CD4-positive, alpha-beta T cell (primary cell): ENCODE data around the gene RNASE2. TPM values are rescaled to one million over a fixed set of nuclear protein-coding genes. Genes with fewer than 3 reads are reported as not detected.

Source experiments
- ATAC-seq: fragments of 200-7000 bp; cut with Tn5 transposase; one replicate; pipeline ENCODE4 v1.10.0; 2022; ENCODE audit warnings: mild to moderate bottlenecking; ENCODE audit not compliant: poor library complexity
- CTCF ChIA-PET: fragments of 350-600 bp; sonication (Branson Sonifier 250); formaldehyde crosslinking; loops from one replicate; lab custom pipeline; 2021; ENCODE audit warnings: antibody characterized with exemption, inconsistent platforms; lab: Charles Lee
- POLR2A ChIA-PET: fragments of 350-600 bp; sonication (Branson Sonifier 250); formaldehyde crosslinking; loops from one replicate; lab custom pipeline; 2021; ENCODE audit warnings: antibody characterized with exemption, inconsistent platforms; lab: Charles Lee
- DNase-seq, 14 experiments: peaks; one replicate each; pipeline ENCODE4 v3.0.0-alpha.2; 2013 to 2020; ENCODE audit warnings: mixed read lengths in 2 of 14
- H3K27ac ChIP-seq, 2 donors: one replicate each; pipeline versions ENCODE4 v1.5.1 to v1.7.0; 2013; ENCODE audit warnings: low read length in 2 of 2, low read depth in 1 of 2, mild to moderate bottlenecking in 1 of 2
- H3K27me3 ChIP-seq, 2 experiments: 1 replicate in 1 of 2; 2 replicates in 1 of 2; pipeline versions ENCODE4 v1.6.1 to v1.7.0; 2013; ENCODE audit warnings: low read length in 2 of 2, control low read depth in 1 of 2, mild to moderate bottlenecking in 1 of 2, moderate library complexity in 1 of 2; ENCODE audit not compliant: insufficient read depth in 2 of 2, control insufficient read depth in 1 of 2
- H3K36me3 ChIP-seq: one replicate; pipeline ENCODE4 v1.6.1; 2013; ENCODE audit warnings: low read length, control low read depth; ENCODE audit not compliant: insufficient read depth
- H3K4me1 ChIP-seq: one replicate; pipeline ENCODE4 v1.6.1; 2013; ENCODE audit warnings: low read length, control low read depth; ENCODE audit not compliant: insufficient read depth
- H3K4me3 ChIP-seq: one replicate; pipeline ENCODE4 v1.5.1; 2013; ENCODE audit warnings: mild to moderate bottlenecking, low read length, moderate library complexity
- H3K9me3 ChIP-seq, 2 experiments: 1 replicate in 1 of 2; 2 replicates in 1 of 2; pipeline versions ENCODE4 v1.6.1 to v1.7.0; 2013; ENCODE audit warnings: low read length in 2 of 2, mild to moderate bottlenecking in 2 of 2, control low read depth in 1 of 2, moderate library complexity in 1 of 2; ENCODE audit not compliant: control insufficient read depth in 1 of 2, insufficient read depth in 1 of 2
- H3K27ac Mint-ChIP-seq: one replicate; pipeline ENCODE4 v1.8.0; 2020; ENCODE audit warnings: mixed read lengths
- H3K27me3 Mint-ChIP-seq: one replicate; pipeline ENCODE4 v1.8.0; 2021; ENCODE audit warnings: mixed read lengths
- H3K36me3 Mint-ChIP-seq: one replicate; pipeline ENCODE4 v1.8.0; 2021; ENCODE audit warnings: low read depth, mixed read lengths
- H3K4me1 Mint-ChIP-seq: one replicate; pipeline ENCODE4 v1.8.0; 2021; ENCODE audit warnings: low read depth, mixed read lengths
- H3K4me3 Mint-ChIP-seq: one replicate; pipeline ENCODE4 v1.8.0; 2020; ENCODE audit warnings: mild to moderate bottlenecking, mixed read lengths
- H3K9me3 Mint-ChIP-seq: one replicate; pipeline ENCODE4 v1.8.0; 2020; ENCODE audit warnings: mixed read lengths
- CTCF ChIP-seq: fragments of 200-600 bp; IDR thresholded peaks from one replicate; pipeline ENCODE4 v1.8.0; 2022; ENCODE audit warnings: antibody characterized with exemption, mild to moderate bottlenecking
- intact Hi-C, 2 experiments: fragments of 100-400 bp; cut with DNase I in 1 of 2; cut with micrococcal nuclease in 1 of 2; formaldehyde crosslinking; loops; one replicate each; pipeline versions ENCODE4 v1.15.1 to v1.9.0; 2023 to 2025; cut with DNase I, micrococcal nuclease
- total RNA-seq, 174 experiments: library from RNA in 2 of 174; stranded (reverse) in 2 of 174; gene quantifications; one replicate each; pipeline ENCODE4 v1.2.3 and lab custom pipeline; 2021 to 2026

The RNASE2 gene
- total RNA-seq, 2 experiments from 2014 or later, result 0.34 to 0.36 TPM

DNA sequence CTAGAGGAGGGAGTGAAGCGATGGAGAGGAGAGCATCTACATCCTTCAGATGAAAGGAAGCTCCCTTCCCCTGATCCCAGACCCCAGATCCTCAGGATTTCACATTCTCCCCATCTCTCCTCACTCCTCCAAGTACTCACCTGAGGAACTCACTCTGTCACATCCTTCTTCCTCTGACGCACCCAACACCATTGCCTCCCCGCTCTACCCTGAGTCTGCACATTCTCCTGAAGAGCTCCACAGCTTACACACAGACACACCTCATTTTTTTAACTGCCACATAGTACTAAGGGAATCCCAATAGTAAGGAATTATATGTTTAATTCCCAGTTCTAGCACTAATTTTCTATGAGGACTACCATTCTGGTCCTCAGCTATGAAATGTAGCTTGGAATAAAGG lies 18.2 kb downstream of the RNASE2 start:
- TF ChIP-seq CTCF, result no peak
- Mint-ChIP-seq H3K9me3 (no peaks in the 10 kb centered on the region), H3K4me3 (no peak overlapping the region), H3K27ac (no peak overlapping the region), H3K36me3 (no peaks in the 10 kb centered on the region), H3K4me1 (peaks cover 15% of the 10 kb centered on the region), H3K27me3 (peaks cover 22% of the 10 kb centered on the region)
- H3K27ac ChIP-seq, result no peak overlapping the region
- peaks cover 15% of the 10 kb centered on the region for H3K4me1 ChIP-seq
- intact Hi-C loops, result loop anchor here in 1 of 2 experiments (5.0 kb wide), 1 partner anchor 101 kb away; no protein-coding TSS in a partner anchor
- H3K36me3 ChIP-seq, result no peaks in the 10 kb centered on the region
- DNase-seq (no peak), ATAC-seq (no peak)
- ChIA-PET POLR2A (no interaction called here), CTCF (no interaction called here)
- H3K27me3 ChIP-seq, result peaks cover 4 to 6% of the 10 kb centered on the region in 2 experiments
- no peaks in the 10 kb centered on the region for H3K9me3 ChIP-seq
- H3K4me3 ChIP-seq, result no peak overlapping the region

DNA sequence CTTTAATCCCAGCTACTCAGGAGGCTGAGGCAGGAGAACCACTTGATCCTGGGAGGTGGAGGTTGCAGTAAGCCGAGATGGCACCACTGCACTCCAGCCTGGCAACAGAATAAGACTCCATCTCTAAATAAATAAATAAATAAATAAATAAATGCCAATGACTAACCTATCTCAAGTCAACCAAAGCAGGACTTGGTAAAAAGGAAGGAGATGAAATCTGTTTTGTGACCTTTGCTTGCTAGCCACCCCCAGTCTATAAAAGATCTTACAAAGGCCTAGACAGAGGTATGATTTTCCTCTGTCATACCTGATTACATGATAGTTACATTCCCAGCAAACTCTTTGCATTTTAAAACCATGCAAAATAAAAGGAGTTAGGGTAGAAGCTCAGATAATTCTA lies 21.0 kb downstream of the RNASE2 start:
- no peak overlapping the region for H3K4me3 Mint-ChIP-seq
- no peak for TF ChIP-seq CTCF
- H3K9me3 Mint-ChIP-seq, result no peaks in the 10 kb centered on the region
- H3K27ac Mint-ChIP-seq, result no peak overlapping the region
- intact Hi-C loops, result no loop called here
- Histone ChIP-seq H3K36me3 (no peaks in the 10 kb centered on the region), H3K9me3 (no peaks in the 10 kb centered on the region), H3K27ac (no peak overlapping the region), H3K27me3 (peaks cover 0 to 4% of the 10 kb centered on the region in 2 experiments), H3K4me1 (peaks cover 6% of the 10 kb centered on the region), H3K4me3 (no peak overlapping the region)
- peaks cover 20% of the 10 kb centered on the region for H3K27me3 Mint-ChIP-seq
- H3K36me3 Mint-ChIP-seq, result no peaks in the 10 kb centered on the region
- ATAC-seq (no peak), DNase-seq (no peak)
- ChIA-PET POLR2A (no interaction called here), CTCF (no interaction called here)
- H3K4me1 Mint-ChIP-seq, result peaks cover 5% of the 10 kb centered on the region

GRCh38 chr14:20978687-20979086 lies 23.4 kb downstream of the RNASE2 start:
- H3K4me3 Mint-ChIP-seq, result no peak overlapping the region
- ChIA-PET CTCF (no interaction called here), POLR2A (no interaction called here)
- H3K27ac ChIP-seq, result no peak overlapping the region
- H3K4me3 ChIP-seq, result no peak overlapping the region
- no peaks in the 10 kb centered on the region for H3K9me3 ChIP-seq
- H3K4me1 Mint-ChIP-seq, result no peaks in the 10 kb centered on the region
- TF ChIP-seq CTCF, result no peak
- intact Hi-C loops, result no loop called here
- no peak overlapping the region for H3K27ac Mint-ChIP-seq
- DNase-seq (no peak), ATAC-seq (no peak)
- no peaks in the 10 kb centered on the region for H3K27me3 ChIP-seq
- no peaks in the 10 kb centered on the region for H3K4me1 ChIP-seq
- no peaks in the 10 kb centered on the region for H3K9me3 Mint-ChIP-seq
- peaks cover 13% of the 10 kb centered on the region for H3K27me3 Mint-ChIP-seq
- H3K36me3 Mint-ChIP-seq, result no peaks in the 10 kb centered on the region
- no peaks in the 10 kb centered on the region for H3K36me3 ChIP-seq
